C4-2B (cell line): ENCODE measurements around the gene FAAH.

Experiments used
- H3K27ac ChIP-seq: fragments of 450-650 bp; 2 replicates; pipeline ENCODE4 v1.5.1; 2017
- ZFX ChIP-seq: fragments of 450-650 bp; IDR thresholded peaks from 2 replicates; pipeline ENCODE4 v1.6.1; 2017
- TF ChIP-seq, protein P1 (sequence below): fragments of 450-650 bp; conservative IDR thresholded peaks from 2 replicates; pipeline ENCODE4 v1.5.1; 2017; ENCODE audit warnings: mild to moderate bottlenecking

The FAAH gene

DNA sequence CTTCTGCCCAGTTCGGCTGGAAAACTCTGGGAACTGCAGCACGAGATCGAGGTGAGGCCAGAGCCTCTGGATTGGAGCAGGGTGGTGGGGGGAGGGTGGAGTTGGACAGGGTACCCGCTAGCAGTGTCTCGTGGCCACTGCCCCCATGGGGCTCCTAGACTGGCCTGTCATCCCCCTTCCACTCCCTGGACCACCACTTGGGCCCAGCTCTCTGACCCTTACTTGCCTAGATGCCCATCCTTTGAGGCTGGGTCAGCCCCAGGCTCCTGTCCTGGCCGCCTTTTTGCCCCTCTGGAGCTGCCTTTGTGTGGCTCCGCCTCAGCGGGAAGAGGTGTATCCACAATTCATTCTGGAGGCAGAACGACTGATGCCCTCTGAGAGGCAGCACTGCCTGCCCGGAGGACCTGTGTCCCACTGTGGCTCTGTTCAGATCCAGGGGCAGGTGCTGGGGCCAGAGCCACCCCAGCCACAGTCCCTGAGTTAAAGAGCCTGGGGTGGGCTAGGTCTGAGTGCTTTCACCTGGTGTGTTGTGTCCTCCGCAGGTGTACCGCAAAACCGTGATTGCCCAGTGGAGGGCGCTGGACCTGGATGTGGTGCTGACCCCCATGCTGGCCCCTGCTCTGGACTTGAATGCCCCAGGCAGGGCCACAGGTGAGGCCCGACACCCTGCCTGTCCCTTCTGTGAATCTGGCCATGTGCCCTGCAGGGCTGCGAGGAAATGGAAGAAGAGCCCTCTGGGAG, 17.7 kb downstream of the FAAH start:
- no peak for TF ChIP-seq ZFX
- TF ChIP-seq, protein P1, sequence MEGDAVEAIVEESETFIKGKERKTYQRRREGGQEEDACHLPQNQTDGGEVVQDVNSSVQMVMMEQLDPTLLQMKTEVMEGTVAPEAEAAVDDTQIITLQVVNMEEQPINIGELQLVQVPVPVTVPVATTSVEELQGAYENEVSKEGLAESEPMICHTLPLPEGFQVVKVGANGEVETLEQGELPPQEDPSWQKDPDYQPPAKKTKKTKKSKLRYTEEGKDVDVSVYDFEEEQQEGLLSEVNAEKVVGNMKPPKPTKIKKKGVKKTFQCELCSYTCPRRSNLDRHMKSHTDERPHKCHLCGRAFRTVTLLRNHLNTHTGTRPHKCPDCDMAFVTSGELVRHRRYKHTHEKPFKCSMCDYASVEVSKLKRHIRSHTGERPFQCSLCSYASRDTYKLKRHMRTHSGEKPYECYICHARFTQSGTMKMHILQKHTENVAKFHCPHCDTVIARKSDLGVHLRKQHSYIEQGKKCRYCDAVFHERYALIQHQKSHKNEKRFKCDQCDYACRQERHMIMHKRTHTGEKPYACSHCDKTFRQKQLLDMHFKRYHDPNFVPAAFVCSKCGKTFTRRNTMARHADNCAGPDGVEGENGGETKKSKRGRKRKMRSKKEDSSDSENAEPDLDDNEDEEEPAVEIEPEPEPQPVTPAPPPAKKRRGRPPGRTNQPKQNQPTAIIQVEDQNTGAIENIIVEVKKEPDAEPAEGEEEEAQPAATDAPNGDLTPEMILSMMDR = peak; percentile 73
- no peak overlapping the region for H3K27ac ChIP-seq

DNA sequence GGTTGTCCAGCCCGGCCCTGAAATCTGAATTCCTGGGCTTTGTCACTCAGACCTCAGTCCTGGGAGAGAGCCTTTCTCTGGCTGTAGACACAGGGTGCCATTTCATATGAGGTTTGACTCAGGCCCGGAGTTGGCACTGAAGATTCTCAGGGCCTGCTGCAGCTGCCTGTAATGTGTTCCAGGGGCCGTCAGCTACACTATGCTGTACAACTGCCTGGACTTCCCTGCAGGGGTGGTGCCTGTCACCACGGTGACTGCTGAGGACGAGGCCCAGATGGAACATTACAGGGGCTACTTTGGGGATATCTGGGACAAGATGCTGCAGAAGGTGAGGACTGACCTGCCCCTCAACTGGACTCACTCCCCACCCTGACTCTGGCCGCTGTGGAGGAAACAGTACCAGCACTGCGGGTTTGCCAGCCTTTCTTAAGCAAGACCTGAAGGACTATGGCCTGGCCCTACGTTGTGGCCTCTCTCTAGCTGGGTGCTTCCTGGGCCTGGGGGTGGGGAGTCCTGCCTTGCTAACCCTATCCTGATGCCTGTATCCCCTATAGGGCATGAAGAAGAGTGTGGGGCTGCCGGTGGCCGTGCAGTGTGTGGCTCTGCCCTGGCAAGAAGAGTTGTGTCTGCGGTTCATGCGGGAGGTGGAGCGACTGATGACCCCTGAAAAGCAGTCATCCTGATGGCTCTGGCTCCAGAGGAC, 18.9 kb downstream of the FAAH start:
- no peak for TF ChIP-seq ZFX
- TF ChIP-seq, protein P1 = no peak
- no peak overlapping the region for H3K27ac ChIP-seq

DNA sequence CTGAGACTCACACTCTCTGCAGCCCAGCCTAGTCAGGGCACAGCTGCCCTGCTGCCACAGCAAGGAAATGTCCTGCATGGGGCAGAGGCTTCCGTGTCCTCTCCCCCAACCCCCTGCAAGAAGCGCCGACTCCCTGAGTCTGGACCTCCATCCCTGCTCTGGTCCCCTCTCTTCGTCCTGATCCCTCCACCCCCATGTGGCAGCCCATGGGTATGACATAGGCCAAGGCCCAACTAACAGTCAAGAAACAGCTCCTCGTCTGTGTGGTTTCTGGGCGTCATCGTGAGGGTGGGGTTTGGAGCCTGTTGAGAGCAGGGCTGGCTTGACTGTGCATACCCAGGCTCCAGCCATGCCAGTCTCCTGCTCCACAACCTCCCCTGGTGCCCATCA, 19.5 kb downstream of the FAAH start:
- H3K27ac ChIP-seq = no peak overlapping the region
- no peak for TF ChIP-seq ZFX
- TF ChIP-seq, protein P1 = no peak

DNA sequence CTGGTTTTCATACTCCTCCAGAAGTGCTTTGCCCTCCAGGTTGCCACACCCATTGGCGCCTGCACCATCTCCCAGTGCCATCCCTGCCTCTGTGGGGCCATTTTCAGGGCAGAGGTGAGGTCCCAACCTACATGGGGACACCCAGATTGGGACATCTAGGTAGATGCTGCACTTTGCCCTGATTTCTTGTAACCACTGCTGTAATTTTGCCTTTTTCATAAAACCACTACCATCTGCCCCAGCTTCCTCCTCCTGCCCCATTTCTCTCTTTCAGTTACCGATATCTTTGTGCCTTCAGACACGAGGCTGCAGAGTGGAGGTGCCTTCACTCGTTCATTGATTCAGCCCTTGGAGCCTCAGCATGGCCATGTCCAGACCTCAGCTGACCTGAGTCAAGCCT, 21.4 kb downstream of the FAAH start:
- H3K27ac ChIP-seq = no peak overlapping the region
- TF ChIP-seq, protein P1 = no peak
- no peak for TF ChIP-seq ZFX

DNA sequence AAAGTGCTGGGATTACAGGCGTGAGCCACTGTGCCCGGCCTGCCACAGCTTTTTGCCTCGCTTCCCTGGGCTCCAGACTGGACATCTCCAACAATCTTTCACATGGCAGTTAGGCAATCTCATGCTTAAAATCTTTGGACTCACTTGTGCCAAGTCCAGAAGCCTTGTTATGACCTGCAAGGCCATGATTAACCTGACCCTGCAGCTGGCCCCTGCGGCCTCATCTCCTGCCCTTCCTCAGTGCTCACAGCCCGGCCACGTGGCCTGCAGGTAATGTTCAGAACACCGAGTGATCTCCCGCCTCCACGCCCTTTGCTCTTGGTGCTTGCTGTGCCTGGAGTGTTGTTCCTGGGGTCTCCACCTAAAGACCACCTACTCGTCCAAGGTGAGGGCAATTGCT, 24.9 kb downstream of the FAAH start:
- no peak overlapping the region for H3K27ac ChIP-seq
- TF ChIP-seq, protein P1 = no peak
- no peak for TF ChIP-seq ZFX

DNA sequence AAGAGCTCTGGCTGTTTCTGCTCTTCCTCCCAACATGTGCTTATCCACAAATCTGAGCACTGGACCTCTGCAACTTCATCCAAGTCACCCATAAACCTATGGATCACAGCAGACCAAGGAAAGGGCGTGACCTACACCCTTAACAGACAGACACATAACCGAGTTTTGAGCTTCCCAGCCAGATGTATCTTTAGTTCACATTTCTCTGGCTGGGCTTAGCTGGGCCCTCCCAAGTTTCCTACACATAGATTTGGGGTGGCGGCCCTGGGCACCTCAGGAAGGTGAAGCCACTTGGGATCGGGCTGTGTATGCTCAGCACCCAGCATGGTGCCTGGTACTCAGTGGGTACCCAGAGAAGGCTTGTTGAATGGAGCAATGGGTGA, 26.4 kb downstream of the FAAH start:
- TF ChIP-seq, protein P1 = no peak
- TF ChIP-seq ZFX = no peak
- H3K27ac ChIP-seq = no peak overlapping the region

DNA sequence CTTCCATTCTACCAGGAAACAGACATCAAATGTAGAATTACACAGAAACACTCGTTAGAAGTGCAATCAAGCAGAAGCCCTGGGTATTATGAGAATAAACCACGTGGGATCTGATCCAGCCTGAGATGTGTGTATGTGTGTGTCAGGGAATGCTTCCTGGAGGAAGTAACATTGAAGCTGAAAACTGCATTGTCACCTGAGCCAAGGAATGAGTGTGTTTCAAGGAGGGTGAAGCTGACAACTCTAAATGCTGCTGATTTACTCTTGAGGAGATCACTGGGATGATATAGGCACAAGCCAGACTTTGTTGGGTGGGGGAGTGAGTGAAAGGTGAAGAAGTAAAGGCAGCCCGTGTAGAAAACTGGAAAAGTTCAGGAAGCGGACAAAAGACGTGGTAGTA, 27.6 kb downstream of the FAAH start:
- H3K27ac ChIP-seq = no peak overlapping the region
- TF ChIP-seq ZFX = no peak
- TF ChIP-seq, protein P1 = no peak
